Naive thymus-derived CD4-positive, alpha-beta T cell (primary cell): ENCODE results near the gene SELP. TPM values are rescaled to one million over a fixed set of nuclear protein-coding genes. Genes with fewer than 3 reads are reported as not detected.
A peak's percentile ranks its signal among the peaks of the same experiment; 100 is the strongest.

ENCODE experiments used
- ATAC-seq: fragments of 150-1000 bp; cut with Tn5 transposase; 2 replicates; pipeline ENCODE4 v1.10.0; 2021; ENCODE audit warnings: mild to moderate bottlenecking, moderate library complexity
- CTCF ChIA-PET: fragments of 350-600 bp; sonication (Branson Sonifier 250); formaldehyde crosslinking; loops from one replicate; lab custom pipeline; 2021; ENCODE audit warnings: antibody characterized with exemption; lab: Charles Lee
- POLR2A ChIA-PET: fragments of 350-600 bp; sonication (Branson Sonifier 250); formaldehyde crosslinking; loops from one replicate; lab custom pipeline; 2021; ENCODE audit warnings: antibody characterized with exemption, inconsistent platforms; lab: Charles Lee
- DNase-seq, 9 donors: peaks; one replicate each; pipeline versions ENCODE4 v3.0.0 to v3.0.0-alpha.2; 2020 to 2022; ENCODE audit warnings: mixed read lengths in 1 of 9
- H3K27ac ChIP-seq: one replicate; pipeline ENCODE4 v1.7.0; 2013; ENCODE audit warnings: mild to moderate bottlenecking, low read depth, low read length, moderate library complexity
- H3K27me3 ChIP-seq, 2 donors: one replicate each; pipeline ENCODE4 v1.7.0; 2013; ENCODE audit warnings: low read length in 2 of 2, mild to moderate bottlenecking in 2 of 2, moderate library complexity in 2 of 2; ENCODE audit not compliant: control insufficient read depth in 2 of 2, insufficient read depth in 2 of 2
- H3K36me3 ChIP-seq, 3 experiments: 1 replicate in 2 of 3; 2 replicates in 1 of 3; pipeline ENCODE4 v1.7.0; 2013; ENCODE audit warnings: low read length in 3 of 3, mild to moderate bottlenecking in 3 of 3, moderate library complexity in 1 of 3; ENCODE audit not compliant: insufficient read depth in 3 of 3, control insufficient read depth in 2 of 3
- H3K4me1 ChIP-seq, 2 donors: one replicate each; pipeline ENCODE4 v1.7.0; 2013; ENCODE audit warnings: low read length in 2 of 2, mild to moderate bottlenecking in 2 of 2, moderate library complexity in 1 of 2; ENCODE audit not compliant: control insufficient read depth in 2 of 2, insufficient read depth in 2 of 2
- H3K4me3 ChIP-seq: 2 replicates; pipeline ENCODE4 v1.7.0; 2013; ENCODE audit warnings: mild to moderate bottlenecking, low read length
- H3K9me3 ChIP-seq, 3 experiments: 1 replicate in 2 of 3; 2 replicates in 1 of 3; pipeline ENCODE4 v1.7.0; 2013; ENCODE audit warnings: low read length in 3 of 3; ENCODE audit not compliant: control insufficient read depth in 2 of 3
- H3K27ac Mint-ChIP-seq, 9 donors: one replicate each; pipeline ENCODE4 v1.8.0; 2020 to 2022; ENCODE audit warnings: mixed read lengths in 9 of 9, mild to moderate bottlenecking in 8 of 9, moderate library complexity in 5 of 9, inconsistent platforms in 2 of 9
- H3K27me3 Mint-ChIP-seq, 5 donors: one replicate each; pipeline ENCODE4 v1.8.0; 2021 to 2022; ENCODE audit warnings: mixed read lengths in 5 of 5, mild to moderate bottlenecking in 1 of 5
- H3K36me3 Mint-ChIP-seq, 5 donors: one replicate each; pipeline ENCODE4 v1.8.0; 2020 to 2022; ENCODE audit warnings: mixed read lengths in 5 of 5, mild to moderate bottlenecking in 3 of 5, inconsistent platforms in 1 of 5
- H3K4me1 Mint-ChIP-seq, 7 donors: one replicate each; pipeline ENCODE4 v1.8.0; 2020 to 2022; ENCODE audit warnings: mixed read lengths in 7 of 7, mild to moderate bottlenecking in 3 of 7, inconsistent platforms in 1 of 7
- H3K4me3 Mint-ChIP-seq, 10 donors: one replicate each; pipeline ENCODE4 v1.8.0; 2020 to 2022; ENCODE audit warnings: mild to moderate bottlenecking in 10 of 10, mixed read lengths in 10 of 10, moderate library complexity in 6 of 10, inconsistent platforms in 2 of 10
- H3K9me3 Mint-ChIP-seq, 11 donors: one replicate each; pipeline ENCODE4 v1.8.0; 2020 to 2022; ENCODE audit warnings: mixed read lengths in 11 of 11, mild to moderate bottlenecking in 4 of 11, inconsistent platforms in 1 of 11, moderate library complexity in 1 of 11
- intact Hi-C, 2 donors: fragments of 100-400 bp; cut with micrococcal nuclease; formaldehyde crosslinking; loops; one replicate each; pipeline ENCODE4 v1.15.1; 2023
- polyA plus RNA-seq, 2 donors: library from polyadenylated mRNA; unstranded; fragments of 300-500 nt; fragmentation: Illumina TruSeq; gene quantifications; one replicate each; pipeline ENCODE4 v1.2.3, GENCODE V29; 2021
- total RNA-seq, 6 experiments: library from RNA in 5 of 6; stranded (reverse) in 5 of 6; gene quantifications; 1 replicate in 5 of 6; 2 replicates in 1 of 6; pipeline ENCODE4 v1.2.3 and lab custom pipeline; 2021 to 2026

The SELP gene
- total and polyA plus RNA-seq, 7 experiments from 2014 or later: 0.27 to 3.2 (median 1.7) TPM

DNA sequence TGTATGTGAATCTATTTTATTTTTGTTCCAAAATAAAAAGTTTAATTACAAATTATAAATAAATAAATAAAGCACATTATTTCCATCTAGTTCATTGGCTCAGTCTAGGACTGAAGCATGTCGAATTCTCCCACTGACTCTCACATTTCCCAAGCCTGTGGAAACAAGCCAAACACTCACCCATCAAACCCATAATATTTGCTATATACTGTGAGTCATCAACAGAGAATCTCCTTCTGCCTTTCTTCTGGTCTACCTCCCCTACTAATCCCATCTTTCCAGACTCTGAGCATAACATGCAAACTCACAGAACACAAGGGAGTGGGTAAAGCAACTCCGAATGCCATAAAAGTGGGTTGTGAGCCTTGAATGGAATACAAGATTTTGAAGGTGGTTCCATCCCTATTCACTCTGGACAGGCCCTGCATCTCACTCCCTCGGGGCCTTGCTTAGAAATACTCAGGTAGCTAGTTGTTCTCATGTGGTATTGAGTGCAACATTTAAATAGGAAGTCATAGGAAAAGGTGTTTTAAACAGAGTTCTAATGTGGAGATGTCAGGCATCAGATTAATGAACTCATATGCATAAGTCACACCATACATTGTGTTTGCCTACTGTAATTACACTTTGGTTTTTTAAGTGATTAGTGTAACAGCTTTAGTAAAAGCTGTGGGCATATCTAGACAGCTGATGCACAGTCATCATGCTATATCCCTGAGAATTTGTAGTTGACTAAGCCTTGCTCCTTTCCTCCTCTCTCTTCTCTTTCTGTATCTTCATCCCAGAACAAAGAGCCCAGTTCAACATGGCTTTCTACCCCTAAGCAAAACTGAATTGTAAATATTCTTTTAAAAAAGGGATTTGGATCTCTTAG is 90.7 kb downstream of the SELP start:
- Histone ChIP-seq H3K27ac (no peak overlapping the region), H3K27me3 (no peaks in the 10 kb centered on the region), H3K4me1 (no peaks in the 10 kb centered on the region), H3K4me3 (no peak overlapping the region), H3K9me3 (no peaks in the 10 kb centered on the region), H3K36me3 (no peaks in the 10 kb centered on the region)
- Mint-ChIP-seq H3K27me3 (no peaks in the 10 kb centered on the region), H3K9me3 (no peaks in the 10 kb centered on the region), H3K4me3 (no peak overlapping the region), H3K27ac (peak overlapping the region in 1 of 9 donors; percentile 40), H3K36me3 (peaks cover 0 to 10% (median 0%) of the 10 kb centered on the region in 5 donors), H3K4me1 (no peaks in the 10 kb centered on the region)
- ChIA-PET CTCF (interaction anchor here (1.2 kb wide), 1 partner anchor 8 kb away, joined by 4 read pairs; no protein-coding TSS in a partner anchor), POLR2A (no interaction called here)
- ATAC-seq (no peak), DNase-seq (no peak)
- intact Hi-C loops: no loop called here

Other genes with a start within 250 kb of the SELP start
- not detected for gene CCDC181, start 202.7 kb downstream of the SELP start, total RNA-seq
- gene CCDC181, start 202.7 kb downstream of the SELP start, polyA plus RNA-seq: not detected
- 1 to 10 TPM; 3.7 to 5.9 (median 4.8) TPM for gene SLC19A2, start 144.2 kb downstream of the SELP start, total RNA-seq
- gene SLC19A2, start 144.2 kb downstream of the SELP start, polyA plus RNA-seq: under 1 TPM; 0.53 to 0.66 TPM
- 10 to 100 TPM in 2 of 5 experiments, 1 to 10 TPM in 3; 3.7 to 14.6 (median 5.7) TPM for gene F5, start 43.6 kb downstream of the SELP start, total RNA-seq
- 1 to 10 TPM; 1.2 to 2.8 TPM for gene F5, start 43.6 kb downstream of the SELP start, polyA plus RNA-seq
- 100 to 1,000 TPM; 303 to 633 (median 519) TPM for gene SELL, start 81.5 kb upstream of the SELP start, total RNA-seq
- gene SELL, start 81.5 kb upstream of the SELP start, polyA plus RNA-seq: 1,000 to 10,000 TPM; 2,291 to 2,521 TPM
- not detected for gene SELE, start 104.0 kb upstream of the SELP start, total RNA-seq
- gene SELE, start 104.0 kb upstream of the SELP start, polyA plus RNA-seq: not detected
- gene METTL18, start 164.8 kb upstream of the SELP start, total RNA-seq: 10 to 100 TPM in 3 of 5 experiments, 1 to 10 TPM in 2; 4.9 to 21.1 (median 13.4) TPM
- gene METTL18, start 164.8 kb upstream of the SELP start, polyA plus RNA-seq: 10 to 100 TPM; 22.2 to 29.5 TPM